PC-9 (cell line): ENCODE data around the gene DSCAM. TPM values are rescaled to one million over a fixed set of nuclear protein-coding genes. Genes with fewer than 3 reads are reported as not detected.

ENCODE experiments used
- BruUV-seq: library from RNA; stranded (reverse); fragments of 400-500 nt; replicated peaks from 2 replicates; lab custom pipeline; 2021; lab: Mats Ljungman, UMichigan
- CTCF ChIA-PET: fragments of 300-600 bp; sonication (Branson Sonifier 250); formaldehyde crosslinking; loops from one replicate; lab custom pipeline; 2022; ENCODE audit warnings: antibody characterized with exemption; lab: Charles Lee
- POLR2A ChIA-PET: fragments of 300-600 bp; sonication (Branson Sonifier 250); formaldehyde crosslinking; loops from one replicate; lab custom pipeline; 2022; ENCODE audit warnings: antibody characterized with exemption; ENCODE audit not compliant: unreplicated experiment; lab: Charles Lee
- DNase-seq, 2 experiments: peaks; one replicate each; pipeline versions ENCODE4 v3.0.0 to v3.0.0-alpha.2; 2015 to 2022; ENCODE audit warnings: mixed read lengths in 1 of 2
- H2AFZ ChIP-seq: fragments of 200-600 bp; sonication (generic); 2 replicates; pipeline ENCODE4 v1.8.1; 2017; ENCODE audit warnings: antibody characterized with exemption
- H3F3A ChIP-seq: fragments of 200-600 bp; sonication (generic); 2 replicates; pipeline ENCODE4 v1.8.1; 2017; ENCODE audit warnings: antibody characterized with exemption, mild to moderate bottlenecking, low read depth; ENCODE audit not compliant: insufficient read depth
- H3K27ac ChIP-seq: fragments of 200-600 bp; sonication (generic); 2 replicates; pipeline ENCODE4 v1.6.1; 2016; ENCODE audit warnings: mixed run types
- H3K27me3 ChIP-seq: fragments of 200-600 bp; sonication (generic); 2 replicates; pipeline ENCODE4 v1.6.1; 2016; ENCODE audit warnings: low read depth, mixed run types; ENCODE audit not compliant: insufficient read depth
- H3K36me3 ChIP-seq: fragments of 200-600 bp; sonication (generic); 2 replicates; pipeline ENCODE4 v1.6.1; 2016; ENCODE audit warnings: low read depth, mixed run types
- H3K4me1 ChIP-seq: fragments of 200-600 bp; sonication (generic); replicated peaks from 2 replicates; pipeline ENCODE4 v1.6.1; 2016; ENCODE audit warnings: mixed run types; ENCODE audit not compliant: insufficient read depth
- H3K4me2 ChIP-seq: fragments of 200-600 bp; sonication (generic); 2 replicates; pipeline ENCODE4 v1.6.1; 2017; ENCODE audit warnings: mixed run types
- H3K4me3 ChIP-seq: fragments of 200-600 bp; sonication (generic); 2 replicates; pipeline ENCODE4 v1.6.1; 2016; ENCODE audit warnings: mixed run types
- H3K79me2 ChIP-seq: fragments of 200-600 bp; sonication (generic); 2 replicates; pipeline ENCODE4 v1.6.1; 2017; ENCODE audit warnings: low read depth, mixed run types
- H3K9me2 ChIP-seq: fragments of 200-600 bp; sonication (generic); 2 replicates; pipeline ENCODE4 v1.8.1; 2017; ENCODE audit warnings: mild to moderate bottlenecking; ENCODE audit not compliant: insufficient read depth
- H3K9me3 ChIP-seq: fragments of 200-600 bp; sonication (generic); 2 replicates; pipeline ENCODE4 v1.8.1; 2016; ENCODE audit warnings: low read depth; ENCODE audit not compliant: insufficient read depth
- H4K20me1 ChIP-seq: fragments of 200-600 bp; sonication (generic); 2 replicates; pipeline ENCODE4 v1.8.1; 2017; ENCODE audit not compliant: insufficient read depth
- EZH2 ChIP-seq: fragments of 200-600 bp; sonication (generic); IDR thresholded peaks from 2 replicates; pipeline ENCODE4 v1.8.0; 2017; ENCODE audit warnings: antibody characterized with exemption, low read depth
- intact Hi-C: fragments of 100-400 bp; cut with micrococcal nuclease; formaldehyde crosslinking; loops from one replicate; pipeline ENCODE4 v1.10.0; 2022; ENCODE audit not compliant: unreplicated experiment
- total RNA-seq: library from RNA; stranded (reverse); gene quantifications from 2 replicates; pipeline ENCODE4 v1.2.3, GENCODE V29; 2021
- TF ChIP-seq, protein P1 (sequence below): fragments of 200-600 bp; sonication (generic); conservative IDR thresholded peaks from 2 replicates; pipeline ENCODE4 v1.6.1; 2017; ENCODE audit warnings: mixed run types, antibody characterized with exemption, mild to moderate bottlenecking, moderate library complexity

The DSCAM gene
- total RNA-seq, 1 experiment from 2014 or later, result not detected

DNA sequence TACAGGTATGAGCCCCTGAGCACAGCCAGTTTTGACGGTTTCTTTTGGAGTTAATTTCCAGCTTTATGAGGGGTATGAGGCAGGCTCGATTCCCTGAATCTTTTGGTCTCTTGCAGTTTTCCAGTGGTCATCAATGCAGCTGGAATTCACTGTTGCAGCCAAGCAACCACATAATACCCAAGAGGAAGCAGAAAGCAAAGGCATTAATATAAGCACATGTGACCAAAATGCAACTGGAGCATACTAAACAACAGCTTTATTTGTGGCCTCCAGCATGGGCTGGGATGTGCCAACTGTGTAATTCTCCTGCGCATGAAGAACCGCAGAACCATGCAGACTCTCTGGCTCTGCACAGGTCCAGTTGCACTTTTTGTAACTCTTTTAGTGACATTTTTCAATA lies 33.0 kb downstream of the DSCAM start:
- H3F3A ChIP-seq, result no peaks in the 10 kb centered on the region
- H3K4me2 ChIP-seq, result no peak overlapping the region
- H4K20me1 ChIP-seq, result no peaks in the 10 kb centered on the region
- TF ChIP-seq EZH2, result no peak
- TF ChIP-seq, protein P1, sequence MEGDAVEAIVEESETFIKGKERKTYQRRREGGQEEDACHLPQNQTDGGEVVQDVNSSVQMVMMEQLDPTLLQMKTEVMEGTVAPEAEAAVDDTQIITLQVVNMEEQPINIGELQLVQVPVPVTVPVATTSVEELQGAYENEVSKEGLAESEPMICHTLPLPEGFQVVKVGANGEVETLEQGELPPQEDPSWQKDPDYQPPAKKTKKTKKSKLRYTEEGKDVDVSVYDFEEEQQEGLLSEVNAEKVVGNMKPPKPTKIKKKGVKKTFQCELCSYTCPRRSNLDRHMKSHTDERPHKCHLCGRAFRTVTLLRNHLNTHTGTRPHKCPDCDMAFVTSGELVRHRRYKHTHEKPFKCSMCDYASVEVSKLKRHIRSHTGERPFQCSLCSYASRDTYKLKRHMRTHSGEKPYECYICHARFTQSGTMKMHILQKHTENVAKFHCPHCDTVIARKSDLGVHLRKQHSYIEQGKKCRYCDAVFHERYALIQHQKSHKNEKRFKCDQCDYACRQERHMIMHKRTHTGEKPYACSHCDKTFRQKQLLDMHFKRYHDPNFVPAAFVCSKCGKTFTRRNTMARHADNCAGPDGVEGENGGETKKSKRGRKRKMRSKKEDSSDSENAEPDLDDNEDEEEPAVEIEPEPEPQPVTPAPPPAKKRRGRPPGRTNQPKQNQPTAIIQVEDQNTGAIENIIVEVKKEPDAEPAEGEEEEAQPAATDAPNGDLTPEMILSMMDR, result no peak
- ChIA-PET POLR2A (no interaction called here), CTCF (no interaction called here)
- H3K9me3 ChIP-seq, result no peaks in the 10 kb centered on the region
- H3K9me2 ChIP-seq, result no peaks in the 10 kb centered on the region
- H3K79me2 ChIP-seq, result no peaks in the 10 kb centered on the region
- no peak for DNase-seq
- no peak overlapping the region for H3K27ac ChIP-seq
- intact Hi-C loops, result no loop called here
- no peak overlapping the region for H3K4me3 ChIP-seq
- BruUV-seq, result no TSS peak
- H3K36me3 ChIP-seq, result no peaks in the 10 kb centered on the region
- no peaks in the 10 kb centered on the region for H3K4me1 ChIP-seq
- 0 out of 2 replicates have a peak, but pooled peaks cover 6% of the 10 kb centered on the region for H3K27me3 ChIP-seq
- no peak overlapping the region for H2AFZ ChIP-seq

DNA sequence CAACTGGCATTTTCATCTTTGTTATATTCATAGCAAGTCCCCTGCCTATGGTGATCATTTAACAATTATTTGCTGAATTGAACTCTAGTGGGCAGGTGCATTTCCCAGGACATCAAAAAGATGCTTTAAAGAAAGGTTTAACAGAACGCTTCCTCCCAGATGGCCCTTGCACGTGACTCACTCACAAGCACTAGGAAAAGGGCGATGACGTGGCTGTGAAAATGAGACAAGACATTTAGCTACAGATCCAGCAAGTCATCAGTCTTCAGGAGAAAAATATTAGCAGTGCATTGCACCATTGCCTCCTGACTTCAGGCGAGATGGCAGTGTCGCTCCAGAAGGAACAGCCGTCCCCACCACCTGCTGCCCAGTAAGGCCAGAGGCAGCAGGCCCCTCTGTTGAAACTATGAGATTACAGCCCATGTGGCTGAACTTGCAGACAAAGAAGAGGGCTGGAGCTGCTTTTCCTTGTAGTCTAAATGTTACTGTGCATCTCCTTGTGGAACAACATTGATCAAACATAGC lies 37.2 kb downstream of the DSCAM start:
- H4K20me1 ChIP-seq, result no peaks in the 10 kb centered on the region
- CTCF ChIA-PET, result no interaction called here
- H3K27ac ChIP-seq, result no peak overlapping the region
- H3F3A ChIP-seq, result no peaks in the 10 kb centered on the region
- no peaks in the 10 kb centered on the region for H3K4me1 ChIP-seq
- BruUV-seq, result no TSS peak
- TF ChIP-seq, protein P1, result no peak
- no peak for TF ChIP-seq EZH2
- no peaks in the 10 kb centered on the region for H3K9me2 ChIP-seq
- intact Hi-C loops, result no loop called here
- H3K4me2 ChIP-seq, result no peak overlapping the region
- H3K36me3 ChIP-seq, result no peaks in the 10 kb centered on the region
- DNase-seq, result no peak
- no peaks in the 10 kb centered on the region for H3K9me3 ChIP-seq
- no peaks in the 10 kb centered on the region for H3K27me3 ChIP-seq
- no peak overlapping the region for H2AFZ ChIP-seq
- H3K4me3 ChIP-seq, result no peak overlapping the region
- POLR2A ChIA-PET, result no interaction called here
- no peaks in the 10 kb centered on the region for H3K79me2 ChIP-seq

DNA sequence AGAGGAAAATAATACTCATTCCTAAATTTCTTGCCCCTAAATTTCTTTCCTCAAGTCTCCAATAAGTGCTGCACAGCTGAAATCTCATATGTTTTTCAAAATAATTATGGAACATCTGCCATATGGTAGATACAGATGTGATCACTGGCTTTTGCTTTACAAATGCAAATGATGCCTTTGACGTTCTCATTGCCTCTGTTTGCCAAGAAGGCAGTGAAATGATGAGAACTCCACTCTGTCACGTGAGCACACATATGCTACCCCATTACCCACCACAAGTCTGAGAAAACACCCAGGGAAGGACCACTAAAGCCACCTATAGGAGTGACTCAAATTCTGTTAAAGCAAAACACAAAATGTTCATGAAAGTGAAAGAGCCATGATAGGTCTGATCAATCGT lies 43.9 kb downstream of the DSCAM start:
- H3K4me1 ChIP-seq, result no peaks in the 10 kb centered on the region
- ChIA-PET CTCF (no interaction called here), POLR2A (no interaction called here)
- no peaks in the 10 kb centered on the region for H4K20me1 ChIP-seq
- BruUV-seq, result no TSS peak
- no peaks in the 10 kb centered on the region for H3K79me2 ChIP-seq
- no peak overlapping the region for H3K4me3 ChIP-seq
- H3F3A ChIP-seq, result no peaks in the 10 kb centered on the region
- no peak for DNase-seq
- H3K9me2 ChIP-seq, result no peaks in the 10 kb centered on the region
- H3K36me3 ChIP-seq, result no peaks in the 10 kb centered on the region
- intact Hi-C loops, result no loop called here
- H3K27me3 ChIP-seq, result no peaks in the 10 kb centered on the region
- no peak for TF ChIP-seq EZH2
- TF ChIP-seq, protein P1, result no peak
- H3K27ac ChIP-seq, result no peak overlapping the region
- H2AFZ ChIP-seq, result no peak overlapping the region
- H3K4me2 ChIP-seq, result no peak overlapping the region
- H3K9me3 ChIP-seq, result no peaks in the 10 kb centered on the region
